NCI-H146 treated with DMSO at 0.1 percent for 48 hours (cell line): ENCODE data around the gene SCRN2.

Experiments
- DNase-seq: peaks from one replicate; lab custom pipeline; 2025; ENCODE audit not compliant: unreplicated experiment; lab: John Stamatoyannopoulos, UW

The SCRN2 gene

GRCh38 chr17:47872019-47872650, 31.1 kb upstream of the SCRN2 start:
- DNase-seq, result peak; percentile 42

- DNase-seq, result no peak
Measured at GRCh38 chr17:47871048-47871447, 30.0 kb upstream of the SCRN2 start.

GRCh38 chr17:47870056-47870455, 29.0 kb upstream of the SCRN2 start:
- DNase-seq, result no peak

- no peak for DNase-seq
Measured at GRCh38 chr17:47869114-47869513, 28.0 kb upstream of the SCRN2 start.

DNA sequence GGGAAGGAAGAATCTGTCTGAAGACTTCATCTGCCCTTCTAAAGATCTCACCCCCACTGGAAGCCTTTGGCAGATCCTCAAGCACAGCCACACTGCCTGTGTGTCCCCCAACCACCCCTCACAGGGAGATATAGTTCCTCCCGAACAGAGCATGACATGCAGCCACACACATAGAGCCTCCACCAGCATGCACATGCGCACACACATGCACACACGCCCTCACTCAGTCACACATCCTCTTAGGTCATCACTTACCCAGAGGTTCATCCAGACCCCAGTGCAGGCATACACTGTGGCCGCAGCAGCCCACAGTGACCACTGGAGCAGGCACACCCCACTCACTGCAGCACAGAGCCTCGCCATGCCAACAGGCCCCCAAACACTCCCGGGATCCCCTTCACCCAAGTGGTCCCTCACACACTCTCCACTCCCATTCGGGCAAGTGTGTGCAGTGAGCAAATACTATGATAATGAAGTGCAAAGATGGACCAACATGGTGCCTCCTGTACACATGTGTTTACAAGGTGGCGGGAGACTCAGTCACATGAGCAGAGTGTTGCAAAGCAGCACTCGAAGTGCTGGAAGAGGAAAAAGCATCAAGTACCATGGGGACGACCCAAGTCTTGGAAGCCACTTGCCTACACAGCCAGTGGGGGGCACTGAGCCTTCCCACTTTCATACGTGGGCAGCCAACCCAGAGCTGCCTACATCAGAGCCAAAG, 26.9 kb upstream of the SCRN2 start:
- no peak for DNase-seq

DNA sequence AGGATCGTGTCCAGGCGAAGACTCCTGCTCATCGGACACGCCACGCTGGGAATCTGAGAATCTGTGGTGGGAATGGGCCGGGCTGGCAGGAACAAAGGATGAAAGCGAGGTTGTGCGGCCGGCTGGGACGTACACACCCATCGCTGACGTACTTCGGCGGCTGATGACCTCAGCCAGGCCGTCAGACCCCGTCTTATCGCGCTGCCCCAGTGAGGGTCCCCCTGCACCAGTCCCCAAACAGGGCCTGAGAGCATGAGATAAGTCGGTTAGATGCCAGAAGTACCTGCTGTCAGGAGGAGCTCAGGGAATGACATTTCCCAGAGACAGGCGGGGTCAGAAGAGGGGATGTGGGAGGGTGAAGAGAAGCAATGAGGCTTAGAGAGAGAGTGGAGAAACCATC, 25.9 kb upstream of the SCRN2 start:
- DNase-seq, result no peak

- no peak for DNase-seq
Measured at GRCh38 chr17:47864791-47865216, 23.7 kb upstream of the SCRN2 start.

- peak; percentile 9 for DNase-seq
Measured at GRCh38 chr17:47862621-47863440, 21.8 kb upstream of the SCRN2 start.

DNA sequence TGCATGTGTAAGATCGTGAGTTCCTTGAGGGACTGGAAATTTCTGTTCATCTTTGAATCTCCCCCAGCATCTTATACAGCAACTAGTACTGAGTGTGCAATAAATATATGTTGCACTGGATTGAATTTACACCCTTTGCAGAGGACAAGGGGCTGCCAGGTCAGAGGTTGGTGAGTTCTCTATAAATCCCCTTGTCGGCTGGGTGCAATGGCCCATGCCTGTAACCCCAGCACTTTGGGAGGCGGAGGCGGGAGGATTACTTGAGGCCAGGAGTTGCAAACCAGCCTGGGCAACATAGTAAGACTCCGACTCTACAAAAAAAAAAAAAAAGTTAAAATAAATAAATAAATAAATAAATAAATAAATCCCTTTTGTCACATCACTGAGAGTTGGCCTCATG, 19.3 kb upstream of the SCRN2 start:
- no peak for DNase-seq

GRCh38 chr17:47857551-47858455, 16.7 kb upstream of the SCRN2 start:
- DNase-seq, result no peak

DNA sequence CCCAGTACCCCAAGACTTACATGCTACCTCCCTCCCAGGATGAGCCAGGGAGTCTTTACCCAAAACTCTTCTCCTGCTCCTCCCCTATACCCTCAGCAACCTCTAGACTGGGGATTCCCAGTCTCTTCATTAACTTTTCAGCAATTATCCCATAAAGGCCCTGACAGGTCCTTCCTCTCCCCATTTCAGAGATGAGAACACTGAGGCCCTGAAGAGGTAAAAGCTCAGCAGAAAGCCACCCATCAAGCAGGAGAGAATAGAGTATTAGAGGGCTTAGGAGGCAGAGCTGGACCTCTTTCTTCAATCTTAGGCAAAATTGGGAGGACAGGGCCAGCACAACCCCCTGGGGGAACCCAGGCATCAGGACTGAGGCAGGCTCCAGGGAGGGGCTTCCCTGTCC, 15.8 kb upstream of the SCRN2 start:
- DNase-seq, result no peak

- DNase-seq, result no peak
Measured at GRCh38 chr17:47855737-47856136, 14.7 kb upstream of the SCRN2 start.

DNA sequence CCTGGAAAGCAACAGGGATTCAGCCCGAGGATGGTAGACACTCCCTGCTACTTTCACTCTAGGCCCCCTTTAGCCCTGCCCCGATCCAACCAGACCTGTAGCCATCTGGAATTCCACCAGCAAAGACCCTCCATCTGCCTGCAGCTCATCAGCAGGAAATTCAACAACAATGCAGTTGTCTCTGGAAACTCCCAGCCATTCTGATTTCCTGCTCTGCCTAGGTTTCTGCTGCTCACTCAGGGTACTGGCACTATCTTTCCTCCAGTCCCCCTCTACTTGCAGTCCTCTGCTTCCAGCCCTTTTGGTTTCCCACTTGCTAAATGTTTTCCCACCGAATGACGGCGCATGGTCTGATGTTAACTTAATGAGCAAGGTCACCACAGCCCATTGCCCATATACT, 12.5 kb upstream of the SCRN2 start:
- no peak for DNase-seq

GRCh38 chr17:47852113-47852949, 11.3 kb upstream of the SCRN2 start:
- DNase-seq, result no peak

- no peak for DNase-seq
Measured at GRCh38 chr17:47851764-47852112, 10.7 kb upstream of the SCRN2 start.

DNA sequence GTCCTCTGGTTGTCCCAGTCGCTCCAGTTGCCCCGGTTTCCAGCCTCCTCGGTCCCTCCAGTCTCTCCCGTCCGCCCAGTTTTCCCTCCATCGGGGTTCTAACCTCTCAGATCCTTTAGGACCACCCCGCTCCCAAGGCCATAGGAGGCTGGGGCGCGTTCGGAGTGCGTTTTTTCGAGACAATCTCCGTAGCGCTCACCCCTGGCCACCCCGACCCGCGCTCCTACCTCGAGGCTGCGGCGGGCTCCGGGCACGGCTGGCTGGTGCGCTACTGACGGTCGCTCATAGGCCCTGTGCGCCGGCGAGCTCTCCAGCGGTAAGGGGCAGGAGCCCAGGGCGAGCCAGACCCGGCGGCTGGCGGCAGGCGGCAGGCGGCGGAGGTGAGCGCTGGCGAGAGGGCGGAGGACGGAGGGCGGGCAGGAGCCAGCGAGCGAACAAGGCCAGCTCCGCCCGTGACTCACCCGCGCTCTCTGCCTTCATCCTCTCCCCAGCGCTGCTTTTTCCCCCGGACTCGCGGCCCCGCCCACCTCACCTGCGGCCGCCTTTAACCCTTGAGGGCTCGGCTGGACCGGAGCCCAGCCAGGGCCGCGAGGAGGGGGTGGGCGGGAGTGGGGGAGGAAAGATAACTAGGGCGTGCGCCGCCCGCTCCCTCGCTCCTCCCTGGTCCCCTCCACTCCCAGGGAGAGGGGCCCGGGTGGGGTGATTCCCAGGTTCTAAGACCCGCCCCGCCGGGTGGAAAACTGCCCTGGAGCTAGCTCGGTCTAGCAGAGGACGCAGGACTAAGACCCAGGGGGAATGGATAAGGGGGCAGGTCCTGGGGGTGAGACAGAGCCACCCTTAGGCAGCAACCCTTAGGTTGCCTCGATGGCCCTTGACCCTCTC, 9.9 kb upstream of the SCRN2 start, which contains the start of gene SP6:
Gene SP6 (minus strand): TSS at position 472 of the 882 bp plus-strand sequence. CDS start 2,734 bp downstream, outside the sequence.
- peak; percentile 79 for DNase-seq

- DNase-seq, result no peak
Measured at GRCh38 chr17:47850373-47850691, 9.3 kb upstream of the SCRN2 start.

DNA sequence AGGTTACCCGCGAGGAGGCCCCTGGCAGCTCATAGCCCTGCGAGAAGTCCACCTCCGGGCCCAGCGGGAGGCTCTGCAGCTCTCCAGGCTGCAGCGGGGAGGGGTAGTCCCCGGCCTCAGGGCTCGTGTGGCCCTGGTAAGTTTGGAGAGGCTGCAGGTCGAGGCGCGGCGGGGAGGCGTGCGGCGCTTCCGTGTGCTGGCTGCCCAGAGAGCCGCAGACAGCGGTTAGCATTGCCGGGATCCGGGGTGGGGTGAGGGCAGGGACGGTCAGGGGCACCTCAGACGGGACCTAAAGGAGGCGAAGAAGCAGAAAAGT, 7.1 kb upstream of the SCRN2 start:
- no peak for DNase-seq
